ENCODE results near the gene CPEB4.

CPEB4 gene

DNA sequence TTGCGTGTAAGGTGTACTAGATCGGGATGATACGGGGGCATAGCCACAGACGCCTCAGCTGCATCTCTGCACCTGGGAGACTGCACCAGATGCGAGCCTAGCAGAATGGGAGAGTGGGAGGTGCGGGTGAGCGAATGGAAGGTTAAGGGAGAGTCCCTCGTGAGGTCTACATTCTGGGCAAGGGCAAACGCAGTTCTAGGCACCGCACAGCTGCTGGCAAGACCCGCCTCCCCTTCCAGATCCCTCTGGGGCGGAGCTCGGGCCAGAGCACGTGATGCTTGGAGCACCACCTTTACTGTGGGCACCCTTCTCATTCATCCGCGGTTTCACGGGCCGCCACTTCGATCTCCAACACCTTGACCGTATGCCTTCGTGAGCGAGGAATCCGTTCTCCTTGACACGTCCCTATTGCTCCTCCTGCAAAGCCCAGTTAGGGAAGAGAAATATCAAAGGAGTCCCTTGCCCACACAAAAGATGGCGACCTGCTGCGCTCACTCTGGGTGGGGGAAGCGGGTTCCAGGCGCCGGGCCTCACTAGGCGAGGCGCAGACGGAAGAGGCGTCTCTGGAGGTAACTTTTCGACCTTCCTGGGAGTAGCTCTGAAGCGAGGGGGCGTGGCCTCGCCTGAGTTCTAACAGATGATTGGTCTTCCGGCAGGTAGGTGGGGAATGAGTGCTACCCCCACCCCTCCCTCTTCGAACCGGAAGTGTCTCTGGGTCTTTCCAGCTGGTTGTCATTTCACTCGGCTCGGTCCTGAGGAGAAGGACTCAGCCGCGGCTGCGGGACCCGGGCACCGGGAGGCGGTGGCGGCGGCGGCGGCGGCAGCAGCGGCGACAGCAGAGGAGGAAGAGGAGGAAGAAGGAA, at the start of gene CPEB4:
TSS of gene CPEB4 (plus strand) at position 740 of the 863 bp plus-strand sequence. CDS start 1,385 bp downstream, outside the sequence.
- DNase-seq: peak; percentile 94

DNA sequence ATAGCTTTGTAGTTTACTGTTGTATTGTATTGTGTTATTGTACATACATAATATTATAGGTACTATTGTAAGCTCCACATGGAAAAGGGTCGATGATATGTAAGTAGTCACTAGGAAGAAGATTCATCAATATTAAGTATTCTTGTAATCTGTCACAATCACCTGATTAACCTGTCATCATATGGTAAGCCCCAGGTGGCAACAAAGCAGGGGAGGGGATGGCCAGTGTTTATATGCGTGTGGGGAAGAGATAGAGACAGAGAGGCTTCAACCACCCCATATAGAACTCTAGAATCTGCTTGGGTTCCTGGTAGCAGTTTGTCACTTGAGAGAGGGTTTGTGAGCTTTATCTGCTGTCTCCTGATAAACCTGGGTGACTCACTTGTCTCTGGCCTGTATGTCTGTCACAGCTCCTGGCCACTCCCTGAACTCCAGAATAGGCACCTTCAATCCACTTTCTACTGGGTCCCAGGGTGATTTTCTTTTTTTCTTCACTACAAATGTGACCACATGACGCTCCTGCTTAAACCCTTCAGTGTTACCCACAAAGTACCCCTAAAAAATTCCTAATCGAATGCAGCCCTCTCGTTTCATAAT, 48.9 kb upstream of the CPEB4 start:
- no peak for DNase-seq

- no peak for DNase-seq
Measured at GRCh38 chr5:173840111-173840983, 47.8 kb upstream of the CPEB4 start.

- DNase-seq: no peak
Measured at GRCh38 chr5:173841710-173842109, 46.4 kb upstream of the CPEB4 start.

DNA sequence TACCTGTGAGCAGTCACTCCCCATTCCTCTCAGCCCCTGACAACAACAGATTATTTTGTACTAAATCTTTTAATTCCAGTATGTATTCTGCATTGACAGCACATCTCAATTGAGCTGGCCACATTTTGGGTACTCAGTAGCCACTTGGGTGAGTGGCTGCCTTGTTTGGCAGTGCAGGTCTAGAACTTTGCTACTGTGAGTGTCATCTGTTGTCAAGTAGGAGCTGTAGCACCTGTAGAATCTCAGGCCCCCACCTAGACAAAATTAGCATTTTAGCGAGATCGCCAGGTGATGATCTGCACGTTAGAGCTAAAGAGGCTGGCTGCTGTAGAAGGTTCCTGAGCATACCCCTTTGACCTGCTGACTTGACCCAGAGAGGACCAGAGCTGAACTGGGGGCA, 44.4 kb upstream of the CPEB4 start:
- no peak for DNase-seq

DNA sequence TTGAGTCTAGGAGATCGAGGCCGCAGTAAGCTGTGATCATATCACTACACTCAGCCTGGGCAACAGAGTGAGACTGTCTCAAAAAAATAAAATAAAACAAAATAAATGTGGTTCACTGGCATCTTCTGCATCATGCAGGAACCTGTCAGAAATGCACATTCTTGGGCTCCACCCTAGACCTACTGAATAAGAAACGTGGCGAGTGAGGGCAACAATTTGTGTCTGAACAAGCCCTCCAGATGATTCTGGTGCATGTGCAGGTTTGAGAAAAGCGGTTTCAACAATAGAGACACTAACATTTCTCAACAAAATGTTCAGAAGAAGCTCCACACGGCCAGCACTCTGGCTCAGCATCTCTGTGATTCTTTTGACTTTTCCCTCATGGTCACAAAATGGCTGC, 42.8 kb upstream of the CPEB4 start:
- DNase-seq: no peak

GRCh38 chr5:173846929-173847501, 41.1 kb upstream of the CPEB4 start:
- no peak for DNase-seq

GRCh38 chr5:173848986-173849596, 39.1 kb upstream of the CPEB4 start:
- no peak for DNase-seq

DNA sequence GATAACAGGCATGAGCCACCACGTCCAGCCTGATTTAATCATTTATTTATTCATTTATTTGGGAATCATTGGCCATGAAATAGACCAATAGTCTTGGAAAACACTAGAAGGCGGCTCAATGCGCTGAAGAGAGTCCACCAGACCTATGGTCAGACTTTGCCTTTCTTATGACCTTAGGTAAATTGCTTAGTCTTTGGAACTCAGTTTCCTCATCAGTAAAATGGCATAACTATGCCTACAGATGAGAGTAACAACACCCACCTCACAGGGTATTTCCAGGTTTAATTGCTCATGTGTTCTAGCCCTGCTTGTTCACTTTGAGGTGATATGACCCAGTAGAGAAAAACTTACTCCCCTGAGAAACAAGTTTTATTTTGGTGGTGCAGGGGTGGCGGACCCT, 38.2 kb upstream of the CPEB4 start:
- DNase-seq: no peak

DNA sequence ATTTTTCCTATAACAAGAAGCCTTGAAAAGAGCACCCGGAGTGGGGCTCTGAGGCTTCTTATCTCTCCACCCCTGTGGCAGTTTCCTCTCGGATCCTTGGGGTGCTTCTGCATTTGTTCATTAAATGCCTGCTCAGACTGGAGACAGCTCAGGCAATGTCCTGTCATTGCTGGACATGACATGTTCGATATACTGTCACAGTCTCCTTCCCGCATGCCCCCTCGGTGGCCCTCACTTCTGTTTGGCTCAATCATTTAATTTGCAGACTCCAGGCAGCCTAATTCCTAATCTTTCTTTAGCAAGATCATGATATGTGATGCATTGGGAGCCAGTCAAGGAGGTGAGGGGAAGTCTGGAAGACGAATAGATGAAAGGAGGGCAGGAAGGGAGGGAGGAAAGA, 37.5 kb upstream of the CPEB4 start:
- no peak for DNase-seq

- DNase-seq: no peak
Measured at GRCh38 chr5:173851595-173852243, 36.4 kb upstream of the CPEB4 start.

- no peak for DNase-seq
Measured at GRCh38 chr5:173852790-173853359, 35.3 kb upstream of the CPEB4 start.

- no peak for DNase-seq
Measured at GRCh38 chr5:173853370-173854131, 34.6 kb upstream of the CPEB4 start.

DNA sequence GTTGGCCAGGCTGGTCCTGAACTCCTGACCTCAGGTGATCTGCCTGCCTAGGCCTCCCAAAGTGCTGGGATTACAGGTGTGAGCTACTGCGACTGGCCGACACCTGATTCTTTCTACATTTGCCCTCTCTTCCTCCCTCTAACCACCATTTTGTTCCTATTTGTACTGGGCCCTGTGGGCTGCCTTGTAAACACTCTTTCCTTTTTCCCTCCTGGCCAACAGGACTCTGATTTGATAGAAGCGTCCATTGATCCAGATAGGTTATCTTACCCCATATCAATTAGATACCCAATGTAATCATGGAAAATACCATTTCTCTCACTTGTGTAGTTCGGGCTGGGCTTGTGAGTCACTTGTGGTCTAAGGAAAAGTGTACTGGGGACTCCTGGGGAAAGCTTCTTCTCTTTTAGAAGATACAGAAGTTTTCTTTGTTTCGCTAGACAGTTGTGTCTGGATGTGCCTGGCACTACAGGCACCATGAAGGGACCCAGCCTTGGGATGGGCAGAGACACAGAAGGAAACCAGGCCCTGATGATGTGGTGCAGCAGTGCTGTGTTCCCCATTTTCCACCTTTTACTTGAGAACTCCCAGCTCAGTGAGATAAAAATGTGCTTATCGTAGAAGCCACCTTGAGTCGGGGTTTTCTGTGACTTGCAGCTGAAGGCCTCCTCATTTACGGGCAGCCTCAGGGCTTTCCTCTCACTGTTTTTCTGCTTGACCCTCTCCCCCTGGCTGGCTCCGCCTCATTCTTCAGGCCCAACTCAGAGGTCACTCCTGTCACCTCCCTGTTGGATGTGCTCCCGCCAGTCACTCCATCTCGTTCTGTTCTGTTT, 32.8 kb upstream of the CPEB4 start:
- DNase-seq: no peak

GRCh38 chr5:173855995-173856656, 32.0 kb upstream of the CPEB4 start:
- no peak for DNase-seq

- DNase-seq: no peak
Measured at GRCh38 chr5:173857234-173857633, 30.9 kb upstream of the CPEB4 start.

- no peak for DNase-seq
Measured at GRCh38 chr5:173858021-173858669, 30.0 kb upstream of the CPEB4 start.

DNA sequence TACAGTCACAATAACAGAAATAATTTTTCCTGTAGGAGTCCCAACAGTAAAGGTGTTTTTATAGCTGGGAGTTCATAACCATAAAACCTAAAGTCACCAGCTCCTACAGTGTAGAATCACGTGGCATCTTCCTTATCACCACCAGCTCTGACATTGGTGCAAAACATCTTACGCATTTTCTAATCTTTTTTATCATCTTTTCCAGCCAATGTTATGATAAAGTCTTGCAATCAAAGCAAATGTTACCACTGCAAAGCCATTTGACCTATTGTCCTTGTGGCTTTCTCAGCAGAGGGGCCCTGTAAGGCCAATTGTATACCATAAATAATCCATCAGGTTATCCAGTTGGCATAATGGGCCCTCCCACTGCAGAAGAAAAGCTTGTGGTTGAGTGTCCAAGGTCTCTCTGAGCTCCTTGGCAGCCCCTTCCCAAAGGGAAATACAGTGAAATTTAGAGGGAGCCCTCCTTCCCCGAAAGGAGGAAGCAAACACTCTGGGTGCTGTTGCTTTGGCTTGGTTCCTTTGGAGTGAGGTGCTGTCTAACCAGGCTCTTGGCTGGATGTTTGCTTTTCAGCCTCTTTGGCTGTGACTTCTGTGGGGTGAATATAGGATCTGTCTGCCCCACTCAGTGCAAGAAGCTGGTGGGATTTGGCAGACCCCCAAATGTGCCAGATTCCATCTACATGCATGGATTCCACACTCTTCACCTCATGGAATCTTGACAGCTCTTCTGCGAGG, 29.3 kb upstream of the CPEB4 start:
- no peak for DNase-seq
